Psoas muscle (tissue), 8 donors: ENCODE results near the gene TNFSF11. TPM values are rescaled to one million over a fixed set of nuclear protein-coding genes. Genes with fewer than 3 reads are reported as not detected.
"Not testable (repeated sequence)": the region's sequence is repeated elsewhere in the genome, so short reads cannot be mapped to it uniquely, and the experiment has no call there.

Experiments used
- ATAC-seq, 4 donors: fragments of 200-7000 bp; cut with Tn5 transposase; one replicate each; pipeline ENCODE4 v1.9.1; 2020; ENCODE audit warnings: moderate library complexity in 3 of 4, mild to moderate bottlenecking in 2 of 4
- DNase-seq, 2 donors: peaks; one replicate each; pipeline ENCODE4 v3.0.0-alpha.2; 2020
- H3K27ac ChIP-seq: fragments of 200-600 bp; one replicate; pipeline ENCODE4 v1.8.0; 2022
- H3K27me3 ChIP-seq, 3 donors: fragments of 200-600 bp in 1 of 3; one replicate each; pipeline versions ENCODE4 v1.6.1 to v1.8.0; 2013 to 2022; ENCODE audit warnings: low read length in 2 of 3, mild to moderate bottlenecking in 2 of 3, moderate library complexity in 1 of 3; ENCODE audit not compliant: insufficient read depth in 3 of 3
- H3K36me3 ChIP-seq, 2 donors: fragments of 200-600 bp in 1 of 2; one replicate each; pipeline versions ENCODE4 v1.6.1 to v1.8.0; 2013 to 2022; ENCODE audit warnings: low read depth in 1 of 2, mild to moderate bottlenecking in 1 of 2, moderate library complexity in 1 of 2; ENCODE audit not compliant: insufficient read depth in 1 of 2
- H3K4me1 ChIP-seq: fragments of 200-600 bp; one replicate; pipeline ENCODE4 v1.8.0; 2022
- H3K4me3 ChIP-seq: fragments of 200-600 bp; one replicate; pipeline ENCODE4 v1.8.0; 2022; ENCODE audit warnings: mild to moderate bottlenecking
- H3K9me3 ChIP-seq: fragments of 200-600 bp; one replicate; pipeline ENCODE4 v1.8.0; 2022
- CTCF ChIP-seq: fragments of 200-600 bp; IDR thresholded peaks from one replicate; pipeline ENCODE4 v1.8.0; 2022; ENCODE audit warnings: antibody characterized with exemption
- WGBS, 3 donors: extraction: QIAGEN DNeasy Blood & Tissue Kit; methylation state at CpG; one replicate each; pipeline versions ENCODE4 v1.1.6 to v1.1.7; 2013; 5-methylcytosine and 5-hydroxymethylcytosine counted together
- intact Hi-C, 2 donors: fragments of 100-400 bp; cut with DNase I; formaldehyde crosslinking; loops; one replicate each; pipeline versions ENCODE4 v1.11.0 to v1.14.2; 2022
- polyA plus RNA-seq, 3 donors: library from polyadenylated mRNA; stranded (reverse); fragments of 200-250 nt; gene quantifications; one replicate each; pipeline ENCODE4 v1.2.3, GENCODE V29; 2013
- total RNA-seq, 4 donors: library from RNA; stranded (reverse); fragmentation: NEBNext Ultra II Directional in 2 of 4; extraction: Animal tissue kit (Norgen Biotek cat#: 25700) in 2 of 4; gene quantifications; one replicate each; pipeline versions ENCODE4 v1.2.1 to v1.2.4, GENCODE V29; 2021 to 2023
- donor health status: healthy with polysubstance abuse.
- donor health status: DM: no; HTN: no; CAD: no; lungs with moderate emphysema.
- donor health status: Bipolar disorder and iron deficiency.
- donor health status: healthy.
- donor health status: DM: yes; HTN: yes; CAD: no.
- donor health status: DM: no; HTN: no; CAD: no.
- donor health status: DM: no; HTN: no; CAD: no.
- donor health status: DM: yes; HTN: yes; CAD: no.

The TNFSF11 gene
- total and polyA plus RNA-seq, 7 donors = not detected

GRCh38 chr13:42559057-42559456 lies 14.9 kb upstream of the TNFSF11 start:
- Histone ChIP-seq H3K4me3 (no peak overlapping the region), H3K27ac (no peak overlapping the region), H3K4me1 (no peaks in the 10 kb centered on the region), H3K36me3 (no peaks in the 10 kb centered on the region), H3K27me3 (no peaks in the 10 kb centered on the region), H3K9me3 (no peaks in the 10 kb centered on the region)
- TF ChIP-seq CTCF = no peak
- ATAC-seq (no peak), DNase-seq (no peak)
- intact Hi-C loops = no loop called here

GRCh38 chr13:42559573-42560218 lies 14.3 kb upstream of the TNFSF11 start:
- H3K36me3 ChIP-seq, H3K9me3 ChIP-seq, H3K27me3 ChIP-seq, ATAC-seq, H3K4me1 ChIP-seq, H3K4me3 ChIP-seq, DNase-seq, intact Hi-C loops, H3K27ac ChIP-seq: not testable (repeated sequence)
- WGBS, 3 donors = 92 to 95% (median 94%) methylated on average over 26 to 36 of the region's 36 CpGs

GRCh38 chr13:42560320-42560719 lies 13.6 kb upstream of the TNFSF11 start:
- ATAC-seq, intact Hi-C loops: not testable (repeated sequence)
- WGBS, 3 donors = 64 to 81% (median 68%) methylated on average over 6 of the region's 6 CpGs

GRCh38 chr13:42561752-42562467 lies 12.0 kb upstream of the TNFSF11 start:
- no peaks in the 10 kb centered on the region for H3K27me3 ChIP-seq
- DNase-seq = no peak
- no peak overlapping the region for H3K27ac ChIP-seq
- no peaks in the 10 kb centered on the region for H3K36me3 ChIP-seq
- no peak for ATAC-seq
- no peaks in the 10 kb centered on the region for H3K4me1 ChIP-seq
- no peaks in the 10 kb centered on the region for H3K9me3 ChIP-seq
- H3K4me3 ChIP-seq = no peak overlapping the region
- WGBS, 3 donors = 56 to 69% (median 59%) methylated on average over 3 of the region's 3 CpGs
- TF ChIP-seq CTCF = no peak
- intact Hi-C loops = no loop called here

More at GRCh38 chr13:42560320-42560719, 13.6 kb upstream of the TNFSF11 start:
- H3K9me3 ChIP-seq, H3K27me3 ChIP-seq, H3K36me3 ChIP-seq, H3K27ac ChIP-seq, DNase-seq, H3K4me1 ChIP-seq, H3K4me3 ChIP-seq: not testable (repeated sequence)

GRCh38 chr13:42567906-42568305 lies 6.0 kb upstream of the TNFSF11 start:
- no peak overlapping the region for H3K4me3 ChIP-seq
- DNase-seq (no peak), ATAC-seq (no peak)
- TF ChIP-seq CTCF = no peak
- no peaks in the 10 kb centered on the region for H3K4me1 ChIP-seq
- intact Hi-C loops = no loop called here
- no peaks in the 10 kb centered on the region for H3K36me3 ChIP-seq
- peaks cover 0 to 7% (median 0%) of the 10 kb centered on the region in 3 donors for H3K27me3 ChIP-seq
- no peak overlapping the region for H3K27ac ChIP-seq
- H3K9me3 ChIP-seq = no peaks in the 10 kb centered on the region
- WGBS, 3 donors = 24 to 62% (median 60%) methylated on average over 2 of the region's 2 CpGs
